ENCODE measurements around the gene CPNE1.
"Not testable (repeated sequence)": the region's sequence is repeated elsewhere in the genome, so short reads cannot be mapped to it uniquely, and the experiment has no call there.

CPNE1 gene
- total RNA-seq, result 112 to 177 (median 138) reads per million in 4 experiments

GRCh38 chr20:35664466-35665206, at the start of gene CPNE1, which contains the start of gene RBM12:
Gene CPNE1, minus strand, starts transcription at chr20:35664900. Its CDS starts 31,977 bp downstream, at chr20:35632923.
Gene RBM12, minus strand, starts transcription at chr20:35664900. Its CDS starts 9,578 bp downstream, at chr20:35655322.
- DNase-seq, result peak; percentile 86

GRCh38 chr20:35714127-35714526, 49.4 kb upstream of the CPNE1 start:
- no peak for DNase-seq

- DNase-seq, result not testable (repeated sequence)
Measured at GRCh38 chr20:35713120-35713519, 48.4 kb upstream of the CPNE1 start.

- DNase-seq, result no peak
Measured at GRCh38 chr20:35711588-35712209, 47.0 kb upstream of the CPNE1 start.

GRCh38 chr20:35710884-35711587, 46.3 kb upstream of the CPNE1 start:
- DNase-seq, result no peak

- no peak for DNase-seq
Measured at GRCh38 chr20:35710039-35710438, 45.3 kb upstream of the CPNE1 start.

- no peak for DNase-seq
Measured at GRCh38 chr20:35709259-35709658, 44.6 kb upstream of the CPNE1 start.

GRCh38 chr20:35708502-35708901, 43.8 kb upstream of the CPNE1 start:
- DNase-seq, result no peak

- DNase-seq, result not testable (repeated sequence)
Measured at GRCh38 chr20:35706591-35707529, 42.2 kb upstream of the CPNE1 start.

- not testable (repeated sequence) for DNase-seq
Measured at GRCh38 chr20:35705894-35706293, 41.2 kb upstream of the CPNE1 start.

GRCh38 chr20:35704514-35705261, 40.0 kb upstream of the CPNE1 start:
- DNase-seq, result no peak

GRCh38 chr20:35702824-35703695, 38.4 kb upstream of the CPNE1 start:
- no peak for DNase-seq

- DNase-seq, result no peak
Measured at GRCh38 chr20:35702051-35702823, 37.5 kb upstream of the CPNE1 start.

GRCh38 chr20:35700625-35701148, 36.0 kb upstream of the CPNE1 start:
- no peak for DNase-seq

- no peak for DNase-seq
Measured at GRCh38 chr20:35699957-35700624, 35.4 kb upstream of the CPNE1 start.

GRCh38 chr20:35699127-35699956, 34.6 kb upstream of the CPNE1 start, which contains the start of the genes NFS1 and ROMO1:
Gene NFS1, minus strand, starts transcription at chr20:35699352. Its CDS starts 64 bp downstream, at chr20:35699288.
Gene ROMO1, plus strand, starts transcription at chr20:35699405. Its CDS starts 228 bp downstream, at chr20:35699633.
- peak; percentile 77 for DNase-seq

GRCh38 chr20:35698298-35699126, 33.8 kb upstream of the CPNE1 start:
- DNase-seq, result no peak
